MM.1S (cell line): Measurements from ENCODE around the gene BPTF.

Experiments
- EZH2phosphoT487 ChIP-seq: fragments of 300-600 bp; sonication (generic); IDR thresholded peaks from 2 replicates; pipeline ENCODE4 v1.6.1; 2018; ENCODE audit warnings: antibody characterized with exemption, low read length
- TF ChIP-seq, protein P1 (sequence below): fragments of 300-600 bp; sonication (generic); IDR thresholded peaks from 2 replicates; pipeline ENCODE4 v1.5.1; 2016; ENCODE audit warnings: antibody characterized with exemption, low read length, mixed read lengths

DNA sequence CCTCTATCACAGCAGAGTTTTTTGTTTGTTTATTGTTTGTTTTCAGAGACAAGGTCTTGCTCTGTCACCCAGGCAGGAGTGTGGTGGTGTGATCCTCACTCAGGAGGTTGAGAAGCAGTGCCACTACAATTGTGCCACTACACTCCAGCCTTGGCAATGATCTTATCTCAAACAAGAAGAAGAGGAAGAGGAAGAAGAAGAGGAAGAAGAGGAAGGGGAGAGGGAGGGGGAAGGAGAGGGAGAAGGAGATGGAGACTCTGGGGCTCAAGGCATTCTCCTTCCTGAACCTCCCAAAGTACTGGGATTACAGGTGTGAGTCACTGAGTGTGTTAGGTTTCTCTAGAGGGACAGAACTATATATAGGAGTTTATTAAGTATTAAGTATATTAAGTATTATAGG, 188.1 kb downstream of the BPTF start:
- TF ChIP-seq, protein P1, sequence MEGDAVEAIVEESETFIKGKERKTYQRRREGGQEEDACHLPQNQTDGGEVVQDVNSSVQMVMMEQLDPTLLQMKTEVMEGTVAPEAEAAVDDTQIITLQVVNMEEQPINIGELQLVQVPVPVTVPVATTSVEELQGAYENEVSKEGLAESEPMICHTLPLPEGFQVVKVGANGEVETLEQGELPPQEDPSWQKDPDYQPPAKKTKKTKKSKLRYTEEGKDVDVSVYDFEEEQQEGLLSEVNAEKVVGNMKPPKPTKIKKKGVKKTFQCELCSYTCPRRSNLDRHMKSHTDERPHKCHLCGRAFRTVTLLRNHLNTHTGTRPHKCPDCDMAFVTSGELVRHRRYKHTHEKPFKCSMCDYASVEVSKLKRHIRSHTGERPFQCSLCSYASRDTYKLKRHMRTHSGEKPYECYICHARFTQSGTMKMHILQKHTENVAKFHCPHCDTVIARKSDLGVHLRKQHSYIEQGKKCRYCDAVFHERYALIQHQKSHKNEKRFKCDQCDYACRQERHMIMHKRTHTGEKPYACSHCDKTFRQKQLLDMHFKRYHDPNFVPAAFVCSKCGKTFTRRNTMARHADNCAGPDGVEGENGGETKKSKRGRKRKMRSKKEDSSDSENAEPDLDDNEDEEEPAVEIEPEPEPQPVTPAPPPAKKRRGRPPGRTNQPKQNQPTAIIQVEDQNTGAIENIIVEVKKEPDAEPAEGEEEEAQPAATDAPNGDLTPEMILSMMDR, result no peak
- TF ChIP-seq EZH2phosphoT487, result no peak
